WERI-Rb-1 (cell line): ENCODE data around the gene TMEM87B.

Experiments
- DNase-seq: peaks from one replicate; pipeline ENCODE4 v3.0.0-alpha.2; 2020
- H3K27ac ChIP-seq: fragments of 250-450 bp; sonication (Bioruptor Pico); 2 replicates; pipeline ENCODE4 v1.5.1; 2020; ENCODE audit warnings: mild to moderate bottlenecking, moderate library complexity
- H3K27me3 ChIP-seq: fragments of 250-450 bp; sonication (Bioruptor Pico); 2 replicates; pipeline ENCODE4 v1.5.1; 2021; ENCODE audit warnings: mild to moderate bottlenecking, low read depth, moderate library complexity; ENCODE audit not compliant: insufficient read depth, severe bottlenecking
- H3K36me3 ChIP-seq: fragments of 250-450 bp; sonication (Bioruptor Pico); 2 replicates; pipeline ENCODE4 v1.5.1; 2020; ENCODE audit warnings: mild to moderate bottlenecking, moderate library complexity
- H3K4me3 ChIP-seq: 2 replicates; pipeline ENCODE4 v1.5.1; 2011; ENCODE audit warnings: low read depth, mild to moderate bottlenecking, control low read depth, low read length
- H3K9me3 ChIP-seq: fragments of 250-450 bp; sonication (Bioruptor Pico); 2 replicates; pipeline ENCODE4 v1.5.1; 2021; ENCODE audit warnings: mild to moderate bottlenecking, moderate library complexity; ENCODE audit not compliant: severe bottlenecking
- CTCF ChIP-seq: IDR thresholded peaks from 2 replicates; pipeline ENCODE4 v1.5.1; 2011; ENCODE audit warnings: low read depth, mild to moderate bottlenecking, control low read depth, inconsistent platforms, low read length

The TMEM87B gene

GRCh38 chr2:112021781-112022231 is 33.3 kb upstream of the TMEM87B start:
- no peaks in the 10 kb centered on the region for H3K9me3 ChIP-seq
- no peaks in the 10 kb centered on the region for H3K27me3 ChIP-seq
- H3K36me3 ChIP-seq: no peaks in the 10 kb centered on the region
- no peak overlapping the region for H3K4me3 ChIP-seq
- no peak for DNase-seq
- no peak overlapping the region for H3K27ac ChIP-seq
- no peak for TF ChIP-seq CTCF

- H3K4me3 ChIP-seq: no peak overlapping the region
- H3K36me3 ChIP-seq: no peaks in the 10 kb centered on the region
- no peak for TF ChIP-seq CTCF
- no peaks in the 10 kb centered on the region for H3K9me3 ChIP-seq
- H3K27ac ChIP-seq: no peak overlapping the region
- DNase-seq: no peak
- H3K27me3 ChIP-seq: no peaks in the 10 kb centered on the region
These were observed 31.4 kb upstream of the TMEM87B start for GRCh38 chr2:112023707-112024106.

DNA sequence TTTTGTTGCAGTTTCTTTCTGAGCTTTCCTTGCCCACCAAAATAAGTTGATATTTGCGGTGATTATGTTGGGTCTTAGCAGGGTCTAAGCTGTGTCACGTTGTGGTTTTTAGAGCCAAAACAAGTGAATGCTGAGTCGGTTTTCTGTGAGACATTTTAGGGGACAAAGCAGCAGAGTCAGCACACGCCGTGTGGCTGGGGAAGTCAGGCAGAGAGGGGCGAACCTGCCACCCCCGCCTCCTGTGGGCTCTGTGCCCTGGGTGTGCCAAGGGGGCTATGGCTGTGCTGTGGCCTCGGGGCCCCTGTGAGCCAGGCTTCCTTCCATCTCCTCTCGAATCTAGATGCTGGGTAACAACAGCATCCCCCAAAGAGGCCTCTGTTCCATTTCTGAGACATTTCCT is 30.8 kb upstream of the TMEM87B start:
- DNase-seq: no peak
- Histone ChIP-seq H3K27me3 (no peaks in the 10 kb centered on the region), H3K9me3 (no peaks in the 10 kb centered on the region), H3K36me3 (no peaks in the 10 kb centered on the region), H3K27ac (no peak overlapping the region), H3K4me3 (no peak overlapping the region)
- TF ChIP-seq CTCF: no peak

GRCh38 chr2:112024896-112025491 is 30.1 kb upstream of the TMEM87B start:
- Histone ChIP-seq H3K9me3 (peaks cover 2% of the 10 kb centered on the region), H3K27me3 (no peaks in the 10 kb centered on the region), H3K27ac (no peak overlapping the region), H3K4me3 (no peak overlapping the region), H3K36me3 (no peaks in the 10 kb centered on the region)
- TF ChIP-seq CTCF: no peak
- no peak for DNase-seq

DNA sequence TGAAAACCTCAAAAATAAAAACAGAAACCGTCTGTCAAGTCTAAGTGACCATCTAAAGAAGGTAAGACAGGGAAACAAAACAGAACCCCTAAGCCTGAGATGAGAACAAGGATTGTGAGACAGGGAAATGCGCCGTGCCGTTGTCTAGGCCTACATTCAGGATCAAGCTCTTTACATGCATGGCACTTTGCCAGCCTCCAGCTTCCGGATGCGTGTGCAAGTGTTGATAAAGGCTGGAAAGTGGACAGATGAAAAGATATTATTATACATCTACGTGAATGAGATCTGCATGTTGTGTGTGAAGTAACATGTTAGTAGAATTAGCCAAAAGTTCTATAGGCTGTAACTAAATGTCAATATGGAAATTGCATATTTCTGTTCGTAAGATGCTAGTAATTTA is 28.6 kb upstream of the TMEM87B start:
- no peak for TF ChIP-seq CTCF
- Histone ChIP-seq H3K27ac (no peak overlapping the region), H3K27me3 (no peaks in the 10 kb centered on the region), H3K4me3 (no peak overlapping the region), H3K9me3 (peaks cover 5% of the 10 kb centered on the region), H3K36me3 (no peaks in the 10 kb centered on the region)
- DNase-seq: no peak

DNA sequence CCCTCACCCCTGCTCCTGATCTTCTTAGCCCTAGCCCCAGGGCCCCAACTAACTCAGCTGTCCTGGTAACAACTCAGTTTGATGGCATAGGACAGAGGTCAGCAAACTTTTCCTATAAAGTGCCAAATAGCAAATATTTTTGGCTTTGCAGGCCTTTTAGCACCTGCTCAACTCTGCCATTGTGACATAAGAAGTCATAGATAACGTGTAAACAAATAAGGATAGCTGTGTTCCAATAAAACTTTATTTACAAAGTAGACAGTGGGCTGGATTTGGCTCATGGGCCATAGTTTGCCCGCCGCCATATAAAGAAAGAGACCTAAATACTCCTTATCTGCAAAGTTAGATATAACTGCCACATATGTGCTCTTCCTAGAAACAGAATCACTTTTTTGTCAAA is 27.3 kb upstream of the TMEM87B start:
- Histone ChIP-seq H3K4me3 (no peak overlapping the region), H3K27ac (no peak overlapping the region), H3K36me3 (no peaks in the 10 kb centered on the region), H3K27me3 (no peaks in the 10 kb centered on the region), H3K9me3 (peaks cover 5% of the 10 kb centered on the region)
- no peak for TF ChIP-seq CTCF
- no peak for DNase-seq
